Smooth muscle cell (in vitro differentiated cells): ENCODE measurements around the gene BABAM1. TPM values are rescaled to one million over a fixed set of nuclear protein-coding genes. Genes with fewer than 3 reads are reported as not detected.
A peak's percentile ranks its signal among the peaks of the same experiment; 100 is the strongest.

Source experiments
- DNase-seq: peaks from one replicate; lab custom pipeline; 2025; ENCODE audit not compliant: unreplicated experiment; lab: John Stamatoyannopoulos, UW
- H2AFZ ChIP-seq: fragments of 200-600 bp; sonication (generic); 2 replicates; pipeline ENCODE4 v1.6.0; 2016; ENCODE audit warnings: antibody characterized with exemption, low read depth, mild to moderate bottlenecking
- H3F3A ChIP-seq: fragments of 200-600 bp; sonication (generic); 2 replicates; pipeline ENCODE4 v1.6.0; 2017; ENCODE audit warnings: antibody characterized with exemption, low read depth
- H3K27ac ChIP-seq: fragments of 200-600 bp; sonication (generic); 2 replicates; pipeline ENCODE4 v1.5.1; 2016; ENCODE audit warnings: low read depth, mild to moderate bottlenecking
- H3K27me3 ChIP-seq: fragments of 200-600 bp; sonication (generic); 2 replicates; pipeline ENCODE4 v1.6.1; 2016; ENCODE audit warnings: low read depth, mild to moderate bottlenecking
- H3K36me3 ChIP-seq: fragments of 200-600 bp; sonication (generic); 2 replicates; pipeline ENCODE4 v1.5.1; 2016; ENCODE audit warnings: low read depth
- H3K4me1 ChIP-seq: fragments of 200-600 bp; sonication (generic); 2 replicates; pipeline ENCODE4 v1.5.1; 2016; ENCODE audit warnings: low read depth
- H3K4me2 ChIP-seq: fragments of 200-600 bp; sonication (generic); 2 replicates; pipeline ENCODE4 v1.6.0; 2016; ENCODE audit warnings: mild to moderate bottlenecking
- H3K4me3 ChIP-seq: fragments of 200-600 bp; sonication (generic); 2 replicates; pipeline ENCODE4 v1.5.1; 2016; ENCODE audit warnings: mild to moderate bottlenecking
- H3K79me2 ChIP-seq: fragments of 200-600 bp; sonication (generic); 2 replicates; pipeline ENCODE4 v1.6.0; 2016; ENCODE audit warnings: low read depth, mild to moderate bottlenecking
- H3K9ac ChIP-seq: fragments of 200-600 bp; sonication (generic); 2 replicates; pipeline ENCODE4 v1.6.0; 2016; ENCODE audit warnings: low read depth
- H3K9me3 ChIP-seq: fragments of 200-600 bp; sonication (generic); replicated peaks from 2 replicates; pipeline ENCODE4 v1.5.1; 2016; ENCODE audit warnings: low read depth
- H4K20me1 ChIP-seq: fragments of 200-600 bp; sonication (generic); 2 replicates; pipeline ENCODE4 v1.6.0; 2016; ENCODE audit warnings: low read depth
- WGBS: methylation state at CpG from one replicate; pipeline ENCODE4 v1.1.7; 2016; ENCODE audit warnings: low lambda C conversion rate; 5-methylcytosine and 5-hydroxymethylcytosine counted together
- polyA plus RNA-seq: library from polyadenylated mRNA; unstranded; fragments of >200 nt; fragmentation: Nextera tagmentation; extraction: Ambion mirVana; gene quantifications from 2 replicates; pipeline ENCODE4 v1.2.1, GENCODE V29; 2016
- total RNA-seq: library from RNA; depleted of rRNA; stranded (reverse); fragments of >200 nt; gene quantifications from 2 replicates; pipeline ENCODE4 v1.2.3, GENCODE V29; 2014
- TF ChIP-seq, protein P1 (sequence below): fragments of 200-600 bp; sonication (generic); IDR thresholded peaks from 2 replicates; pipeline ENCODE4 v1.5.1; 2017; ENCODE audit warnings: borderline replicate concordance, mild to moderate bottlenecking, antibody characterized with exemption; ENCODE audit not compliant: insufficient read depth, poor library complexity, severe bottlenecking

Gene BABAM1
- total and polyA plus RNA-seq, 2 experiments from 2014 or later: 69.8 to 108 TPM

DNA sequence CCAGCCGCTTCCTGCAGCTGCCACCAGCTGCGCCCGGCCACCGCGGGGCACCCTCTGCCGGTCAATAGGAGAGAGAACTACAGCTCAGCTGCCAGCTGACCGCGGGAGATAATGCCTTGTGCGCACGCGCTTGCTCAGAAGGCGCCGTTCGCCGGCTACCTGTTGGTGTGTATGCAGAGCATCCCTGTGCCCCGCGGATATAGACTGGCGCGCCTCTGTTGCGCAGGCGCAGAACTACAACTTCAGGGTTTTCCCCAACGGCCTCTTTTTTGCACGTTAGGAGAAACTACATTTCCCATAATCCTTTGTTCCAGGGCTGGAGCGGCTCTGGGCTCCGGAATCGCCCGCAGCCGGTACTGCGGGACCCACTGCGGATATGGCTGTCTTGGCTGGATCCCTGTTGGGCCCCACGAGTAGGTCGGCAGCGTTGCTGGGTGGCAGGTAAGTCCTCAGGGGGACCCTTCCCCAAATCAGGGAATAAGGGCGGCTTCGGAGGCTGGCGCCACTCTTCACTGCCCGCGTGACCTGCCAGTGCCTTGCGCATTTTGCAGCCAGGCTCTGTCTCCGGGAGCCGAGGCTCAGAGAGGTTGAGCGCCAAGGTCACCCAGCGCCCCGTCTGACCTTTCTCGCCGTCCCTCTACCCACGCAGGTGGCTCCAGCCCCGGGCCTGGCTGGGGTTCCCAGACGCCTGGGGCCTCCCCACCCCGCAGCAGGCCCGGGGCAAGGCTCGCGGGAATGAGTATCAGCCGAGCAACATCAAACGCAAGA is 38.5 kb downstream of the BABAM1 start, which contains the start of gene MRPL34:
TSS of gene MRPL34 (plus strand) at position 356 of the 768 bp plus-strand sequence. CDS start at position 377, 21 bp downstream.
- under 1% methylated on average over 55 of the region's 55 CpGs for WGBS
- H3K27me3 ChIP-seq: no peaks in the 10 kb centered on the region
- H3K9me3 ChIP-seq: no peaks in the 10 kb centered on the region
- peak within 1 kb of the TSS; percentile 84 for H2AFZ ChIP-seq
- DNase-seq: peak; percentile 85
- TF ChIP-seq, protein P1, sequence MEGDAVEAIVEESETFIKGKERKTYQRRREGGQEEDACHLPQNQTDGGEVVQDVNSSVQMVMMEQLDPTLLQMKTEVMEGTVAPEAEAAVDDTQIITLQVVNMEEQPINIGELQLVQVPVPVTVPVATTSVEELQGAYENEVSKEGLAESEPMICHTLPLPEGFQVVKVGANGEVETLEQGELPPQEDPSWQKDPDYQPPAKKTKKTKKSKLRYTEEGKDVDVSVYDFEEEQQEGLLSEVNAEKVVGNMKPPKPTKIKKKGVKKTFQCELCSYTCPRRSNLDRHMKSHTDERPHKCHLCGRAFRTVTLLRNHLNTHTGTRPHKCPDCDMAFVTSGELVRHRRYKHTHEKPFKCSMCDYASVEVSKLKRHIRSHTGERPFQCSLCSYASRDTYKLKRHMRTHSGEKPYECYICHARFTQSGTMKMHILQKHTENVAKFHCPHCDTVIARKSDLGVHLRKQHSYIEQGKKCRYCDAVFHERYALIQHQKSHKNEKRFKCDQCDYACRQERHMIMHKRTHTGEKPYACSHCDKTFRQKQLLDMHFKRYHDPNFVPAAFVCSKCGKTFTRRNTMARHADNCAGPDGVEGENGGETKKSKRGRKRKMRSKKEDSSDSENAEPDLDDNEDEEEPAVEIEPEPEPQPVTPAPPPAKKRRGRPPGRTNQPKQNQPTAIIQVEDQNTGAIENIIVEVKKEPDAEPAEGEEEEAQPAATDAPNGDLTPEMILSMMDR: peak; percentile 58
- peak within 1 kb of the TSS; percentile 57 for H3K27ac ChIP-seq
- H3K9ac ChIP-seq: peak within 1 kb of the TSS; percentile 40
- peaks cover 4% of the 10 kb centered on the region for H4K20me1 ChIP-seq
- H3K79me2 ChIP-seq: peaks cover 13% of the 10 kb centered on the region
- H3K4me2 ChIP-seq: peak within 1 kb of the TSS; percentile 85
- peaks cover 5% of the 10 kb centered on the region for H3F3A ChIP-seq
- H3K4me3 ChIP-seq: peak within 1 kb of the TSS; percentile 68
- peaks cover 17% of the 10 kb centered on the region for H3K4me1 ChIP-seq
- no peaks in the 10 kb centered on the region for H3K36me3 ChIP-seq

DNA sequence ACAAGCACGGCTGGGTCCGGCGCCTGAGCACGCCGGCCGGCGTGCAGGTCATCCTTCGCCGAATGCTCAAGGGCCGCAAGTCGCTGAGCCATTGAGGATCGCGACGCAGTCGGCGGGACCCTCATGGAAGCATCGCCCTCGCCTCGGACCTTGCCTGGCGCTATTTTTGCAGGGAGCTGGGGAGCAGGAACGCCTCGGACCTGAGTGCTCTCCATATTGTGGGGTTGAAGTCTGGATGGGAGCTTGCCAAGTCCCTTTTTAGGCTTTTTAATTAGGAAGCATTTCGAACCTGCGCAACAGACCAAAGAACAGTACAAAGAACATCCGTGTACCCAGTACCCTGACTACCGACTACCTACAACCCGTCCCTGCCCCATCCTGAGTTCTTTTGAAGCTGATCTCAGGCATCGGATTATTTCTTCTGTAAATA is 39.1 kb downstream of the BABAM1 start:
- peak overlapping the region; percentile 85 for H3K4me2 ChIP-seq
- H4K20me1 ChIP-seq: peaks cover 9% of the 10 kb centered on the region
- 6% methylated on average over 28 of the region's 28 CpGs for WGBS
- H2AFZ ChIP-seq: peak overlapping the region; percentile 84
- H3K27me3 ChIP-seq: no peaks in the 10 kb centered on the region
- peak overlapping the region; percentile 13 for H3K9ac ChIP-seq
- H3K9me3 ChIP-seq: no peaks in the 10 kb centered on the region
- H3K36me3 ChIP-seq: no peaks in the 10 kb centered on the region
- peaks cover 5% of the 10 kb centered on the region for H3F3A ChIP-seq
- TF ChIP-seq, protein P1: no peak
- H3K27ac ChIP-seq: peak overlapping the region; percentile 57
- H3K4me1 ChIP-seq: peaks cover 17% of the 10 kb centered on the region
- peak overlapping the region; percentile 68 for H3K4me3 ChIP-seq
- peaks cover 19% of the 10 kb centered on the region for H3K79me2 ChIP-seq
- no peak for DNase-seq

DNA sequence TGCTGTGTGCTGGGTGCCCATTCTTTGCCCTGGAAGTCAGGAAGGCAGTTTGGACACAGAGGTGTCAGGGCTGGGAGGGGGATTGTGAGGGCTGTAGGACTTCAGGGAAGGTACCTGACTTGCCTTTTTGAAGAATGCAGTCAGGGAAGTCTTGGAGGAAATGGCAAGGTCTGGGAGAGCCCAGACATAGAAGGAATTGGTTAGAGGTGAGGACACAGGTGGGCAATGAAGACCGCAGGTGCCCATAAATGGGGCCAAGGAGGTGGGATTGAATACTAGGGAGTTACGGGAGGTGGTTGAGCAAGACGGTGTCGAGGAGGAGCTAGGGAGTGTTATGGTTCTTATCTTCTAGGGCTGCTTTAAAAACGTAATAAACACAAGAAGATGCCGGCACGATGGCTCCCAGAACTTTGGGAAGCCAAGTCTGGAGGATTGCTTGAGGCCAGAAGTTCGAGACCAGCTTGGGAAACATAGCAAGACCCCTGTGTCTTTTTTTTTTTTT is 40.7 kb downstream of the BABAM1 start:
- TF ChIP-seq, protein P1: no peak
- Histone ChIP-seq H3K27ac (no peak overlapping the region), H3K4me2 (no peak overlapping the region), H3K36me3 (no peaks in the 10 kb centered on the region), H3K9me3 (no peaks in the 10 kb centered on the region), H3K4me1 (peaks cover 13% of the 10 kb centered on the region), H3F3A (peaks cover 5% of the 10 kb centered on the region), H4K20me1 (peaks cover 24% of the 10 kb centered on the region), H2AFZ (no peak overlapping the region), H3K27me3 (no peaks in the 10 kb centered on the region), H3K4me3 (no peak overlapping the region), H3K79me2 (peaks cover 34% of the 10 kb centered on the region), H3K9ac (no peak overlapping the region)
- 88% methylated on average over 8 of the region's 8 CpGs for WGBS
- no peak for DNase-seq
